GM21390 (cell line): ENCODE data around the gene MAP4K4.

Experiments used
- ATAC-seq: cut with Tn5 transposase; IDR thresholded peaks from one replicate; pipeline ENCODE4 v1.9.1; 2021; ENCODE audit not compliant: unreplicated experiment

Gene MAP4K4

DNA sequence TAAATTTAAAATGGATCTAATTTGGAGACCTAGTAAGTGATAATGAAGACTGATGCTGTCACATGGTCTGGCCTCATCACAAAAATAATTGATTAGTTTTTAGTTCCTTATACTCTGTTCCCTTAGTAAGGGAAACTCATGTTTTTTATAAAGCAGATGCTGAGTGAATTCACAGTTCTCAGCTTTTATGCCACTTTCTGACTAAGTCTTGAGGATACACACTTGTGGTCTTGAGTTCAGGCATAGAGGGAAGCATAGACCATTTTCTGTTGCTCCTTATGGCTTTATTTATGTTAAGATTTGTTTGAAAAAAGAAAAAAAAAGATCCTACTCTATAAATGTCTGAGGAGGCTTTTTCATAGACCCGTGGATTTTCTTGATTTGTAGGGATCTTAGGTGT, 91.1 kb downstream of the MAP4K4 start:
- ATAC-seq: no peak

DNA sequence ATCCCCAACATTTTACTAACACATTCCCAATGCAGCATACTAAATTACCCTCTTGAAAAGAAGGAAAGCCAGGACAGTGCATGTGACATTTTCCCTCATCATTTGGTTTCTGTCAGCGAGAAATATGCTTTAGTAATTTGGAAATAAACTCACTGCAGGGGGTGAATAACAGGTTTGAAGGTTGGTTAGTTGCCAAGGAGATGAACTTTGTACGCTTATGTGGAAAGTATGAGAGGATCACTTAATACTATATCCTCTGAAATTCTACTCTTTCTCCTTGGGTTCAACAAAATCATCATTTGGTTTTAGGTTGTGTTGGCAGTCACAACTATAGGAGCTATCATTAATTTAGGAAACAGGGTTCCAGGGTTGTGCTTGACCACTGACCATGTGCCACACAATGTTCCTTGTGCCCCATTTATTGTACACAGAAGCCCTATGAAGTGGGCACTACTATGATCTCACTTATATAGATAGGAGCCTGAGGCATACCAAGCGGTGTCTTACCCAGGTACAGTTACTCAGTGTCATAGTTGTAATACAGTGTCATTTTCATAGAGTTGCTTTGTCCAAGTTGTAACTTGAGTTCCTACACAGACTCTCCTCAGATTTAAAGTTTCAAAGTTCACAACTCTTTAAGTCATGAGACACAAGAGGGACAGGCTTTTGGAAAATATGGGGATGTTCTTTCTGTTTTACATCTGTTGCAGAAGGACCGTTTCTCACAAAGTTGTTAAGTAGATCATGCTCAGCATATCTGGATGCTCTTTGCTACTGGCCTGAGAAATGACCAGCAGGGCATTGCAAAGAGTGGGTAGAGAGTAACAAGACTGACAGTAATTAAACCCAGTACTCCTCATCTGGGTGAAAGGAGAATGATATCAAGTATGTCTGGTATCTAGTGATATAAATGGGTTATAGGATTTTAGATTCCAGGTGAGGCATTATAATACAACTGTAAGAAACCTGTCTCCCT, 91.8 kb downstream of the MAP4K4 start:
- ATAC-seq: no peak

DNA sequence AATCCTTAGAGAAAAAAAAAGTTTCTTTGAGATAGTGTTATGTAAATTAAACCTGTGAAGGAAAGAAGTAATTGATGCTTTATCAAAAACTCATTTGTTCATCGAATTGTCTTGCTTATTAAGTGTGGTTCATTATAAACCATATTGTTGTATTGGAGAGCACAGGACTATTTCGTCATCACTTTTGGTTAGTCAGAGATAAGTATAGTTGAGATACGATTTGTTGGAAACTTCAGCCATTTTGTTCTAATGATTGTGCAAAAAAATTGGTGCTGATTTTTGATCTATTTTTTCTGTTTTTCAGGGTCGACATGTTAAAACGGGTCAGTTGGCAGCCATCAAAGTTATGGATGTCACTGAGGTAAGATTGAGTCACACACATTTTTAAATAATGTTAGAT, 92.9 kb downstream of the MAP4K4 start:
- ATAC-seq: no peak

DNA sequence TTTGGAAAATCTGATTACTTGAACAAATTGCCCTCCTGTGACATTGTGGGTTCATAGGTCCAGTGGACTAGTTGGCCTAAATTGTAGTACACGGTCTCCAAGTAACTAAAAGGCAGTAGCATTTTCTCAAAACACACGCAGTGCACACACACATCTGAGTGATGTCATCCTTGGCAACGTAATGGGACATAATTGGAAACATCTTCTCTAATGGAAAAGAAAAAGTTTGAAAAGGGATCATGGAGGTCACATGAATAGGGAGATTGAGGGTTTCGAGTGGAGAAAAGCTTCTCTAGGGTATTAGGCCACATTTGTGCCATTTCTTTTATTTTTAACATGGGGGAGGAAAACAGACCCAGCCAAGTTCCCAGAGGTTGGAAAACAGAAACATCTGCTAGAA, 93.3 kb downstream of the MAP4K4 start:
- no peak for ATAC-seq

DNA sequence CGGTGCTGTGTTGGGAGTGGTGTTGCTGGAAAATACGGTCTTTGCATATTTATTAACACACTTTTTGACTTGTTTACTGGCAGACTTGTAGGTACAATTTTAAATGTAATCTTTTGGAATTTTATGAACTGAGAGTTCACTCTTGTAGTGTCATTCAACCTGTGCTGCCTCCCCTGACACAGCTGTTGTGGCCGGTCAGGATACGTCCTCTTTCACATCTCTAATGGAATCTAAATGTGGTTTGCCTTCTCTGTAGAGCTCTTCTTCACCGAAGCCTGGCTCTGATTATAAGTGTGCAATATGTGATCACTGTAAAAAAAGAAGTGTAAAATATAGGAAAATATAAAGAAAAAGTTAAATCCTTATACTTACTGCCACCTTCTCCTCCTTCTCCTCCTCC, 94.7 kb downstream of the MAP4K4 start:
- ATAC-seq: no peak

DNA sequence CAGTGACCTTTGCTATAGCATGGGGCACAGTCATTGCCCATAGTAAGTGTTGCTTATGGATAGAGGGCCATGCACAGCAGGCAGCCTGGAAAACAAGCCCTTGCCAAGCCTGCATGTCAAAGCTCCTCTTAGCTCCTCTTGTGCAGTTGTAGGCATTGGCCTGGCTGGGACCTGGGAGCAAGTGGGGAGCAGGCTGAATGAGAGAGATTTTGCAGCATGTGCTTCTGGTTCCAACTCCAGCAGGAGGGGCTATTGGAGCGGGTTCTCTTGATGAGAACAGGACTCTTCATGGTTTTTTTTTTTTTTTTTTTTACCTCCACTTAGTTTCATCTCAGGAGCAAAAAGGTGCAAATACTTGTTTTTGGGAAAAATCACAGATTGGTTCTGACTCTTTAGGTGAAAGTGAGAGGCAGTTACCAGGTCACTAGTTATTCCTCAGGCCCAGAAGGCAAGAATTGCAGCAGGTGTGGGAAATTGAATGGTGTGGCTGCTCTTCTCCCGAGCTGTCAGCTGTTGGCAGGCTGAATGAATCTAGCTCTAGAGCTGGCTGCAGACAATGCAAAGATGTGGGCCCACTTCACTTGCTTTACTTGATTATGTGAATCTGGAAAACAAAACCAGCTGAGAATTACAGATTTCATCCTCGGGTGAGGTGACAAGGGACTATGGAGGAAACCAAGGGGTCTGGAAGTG, 95.9 kb downstream of the MAP4K4 start:
- no peak for ATAC-seq

DNA sequence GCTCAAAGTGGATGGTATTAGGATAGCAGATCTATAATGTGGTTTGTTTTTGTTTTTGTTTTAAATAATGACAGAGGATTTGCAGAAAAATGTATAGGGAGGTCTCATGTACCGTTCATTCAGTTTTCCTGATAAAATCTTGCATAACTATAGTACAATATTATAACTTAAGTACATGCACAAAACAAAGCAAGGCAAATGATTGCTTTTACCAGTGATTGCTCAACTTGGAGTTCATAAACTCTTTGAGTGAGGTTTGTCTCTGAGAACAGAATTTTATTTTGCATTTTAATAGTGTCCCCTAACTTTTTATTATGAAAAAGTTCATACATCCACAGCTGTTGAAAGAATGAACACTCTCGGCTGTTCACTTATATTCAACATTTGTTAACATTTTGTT, 96.6 kb downstream of the MAP4K4 start:
- ATAC-seq: no peak

DNA sequence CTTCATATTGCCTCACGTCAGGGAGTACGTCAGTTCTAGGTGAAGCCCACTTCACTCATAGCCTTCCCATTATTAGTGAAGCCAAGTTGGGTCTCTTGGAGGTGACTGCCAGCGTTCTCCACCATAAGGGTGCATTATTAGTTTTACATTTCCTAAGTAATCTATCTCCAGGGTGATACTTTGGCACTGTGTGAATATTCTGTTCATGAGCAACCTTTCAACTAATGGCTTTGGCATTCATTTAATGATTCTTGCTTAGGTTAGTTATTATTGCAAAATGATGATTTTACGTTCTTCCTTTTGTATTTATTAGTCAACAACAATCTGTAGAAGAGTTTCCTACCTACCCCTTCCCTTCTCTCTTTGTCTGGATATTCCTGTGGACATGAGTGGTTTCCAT, 97.5 kb downstream of the MAP4K4 start:
- no peak for ATAC-seq

DNA sequence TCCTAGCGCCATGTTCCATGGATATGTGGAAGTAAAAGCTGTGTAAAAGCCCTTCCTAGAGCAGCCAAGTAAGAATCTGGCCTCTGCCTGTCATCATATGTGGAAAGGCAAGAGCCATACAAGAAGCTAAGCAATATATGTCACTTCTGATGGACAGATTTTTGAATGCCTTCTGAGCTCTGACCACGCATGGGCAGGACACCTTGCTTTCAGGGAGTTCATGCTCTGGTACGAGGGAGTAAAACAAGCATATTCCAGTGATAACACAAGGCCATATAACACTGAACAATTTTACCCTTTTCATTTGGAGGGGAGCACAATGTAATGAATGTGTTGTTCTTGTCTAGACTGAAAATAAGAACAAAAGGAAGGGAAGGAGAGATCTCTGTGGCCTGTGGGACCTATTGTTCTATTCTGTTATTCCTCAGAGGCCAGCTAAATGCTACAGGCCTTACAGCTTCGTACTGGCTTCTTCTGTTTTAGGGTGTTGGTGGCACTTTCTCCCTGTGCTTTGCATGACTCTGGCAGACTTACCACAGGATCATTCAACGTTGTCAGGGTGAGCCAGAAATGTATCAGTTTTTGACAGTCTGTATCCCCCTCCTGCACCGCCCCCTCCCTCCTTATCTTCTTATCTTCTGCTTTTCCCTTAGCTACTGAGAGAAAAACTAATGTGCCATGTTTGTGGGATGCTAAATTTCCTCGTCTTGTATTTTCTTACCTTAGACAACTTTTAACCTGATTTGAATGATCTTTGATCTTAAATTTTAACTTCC, 99.5 kb downstream of the MAP4K4 start:
- ATAC-seq: no peak

DNA sequence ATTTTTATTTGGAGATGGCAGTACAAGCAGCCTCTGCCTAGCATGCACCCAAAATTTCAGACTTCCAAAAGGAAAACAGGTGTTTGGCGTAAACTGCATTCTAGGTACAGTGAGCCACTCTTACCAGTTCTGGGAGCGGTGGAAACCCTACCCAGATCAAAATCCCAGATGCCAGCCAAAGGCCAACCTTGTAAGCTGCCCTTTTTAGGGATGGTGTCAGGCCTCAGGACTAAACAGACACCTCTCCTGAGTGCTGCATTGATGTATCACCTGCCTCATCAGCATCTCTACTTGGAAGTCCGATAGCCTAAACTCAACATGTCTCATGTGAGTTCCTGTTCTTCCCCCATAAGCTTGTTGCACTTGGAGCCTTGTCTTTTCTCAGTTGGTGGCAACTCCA, 104.0 kb downstream of the MAP4K4 start:
- no peak for ATAC-seq

DNA sequence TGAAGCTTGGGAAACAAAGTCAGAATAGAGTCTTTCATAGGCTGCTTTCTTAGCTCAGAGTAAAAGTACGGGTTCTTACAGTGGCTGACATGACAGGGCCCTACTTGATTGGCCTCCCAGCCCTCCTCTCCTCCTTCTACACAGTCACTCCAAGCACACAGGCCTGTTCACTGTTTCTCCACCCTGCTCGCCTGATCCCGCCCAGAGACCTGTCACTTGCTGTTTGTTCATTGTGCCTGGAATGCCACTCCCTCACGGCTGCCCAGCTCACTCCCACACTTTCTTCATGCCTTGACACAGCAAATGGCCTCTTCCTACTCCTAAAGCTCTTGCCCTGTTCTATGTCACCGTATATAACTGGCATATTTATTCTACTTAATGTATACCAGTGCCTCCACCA, 104.8 kb downstream of the MAP4K4 start:
- no peak for ATAC-seq

DNA sequence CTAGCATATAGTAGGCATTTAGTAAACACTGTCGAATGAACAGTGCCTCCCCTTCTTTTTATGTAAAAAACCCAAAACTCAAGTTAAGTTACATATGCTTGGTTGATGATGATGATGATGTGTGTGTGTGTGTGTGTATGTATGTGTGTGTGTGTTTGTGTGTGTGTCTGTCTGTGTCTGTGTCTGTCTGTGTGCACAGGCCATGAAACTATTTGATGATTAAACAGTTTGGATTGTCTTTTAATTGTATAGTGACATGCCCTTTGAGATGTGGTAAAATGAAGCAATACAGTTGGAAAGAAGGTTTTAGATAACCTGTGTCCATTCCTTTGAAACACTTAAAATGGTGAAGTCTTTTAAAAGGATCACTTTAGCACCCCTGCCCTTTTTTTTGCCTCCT, 105.6 kb downstream of the MAP4K4 start:
- ATAC-seq: no peak

DNA sequence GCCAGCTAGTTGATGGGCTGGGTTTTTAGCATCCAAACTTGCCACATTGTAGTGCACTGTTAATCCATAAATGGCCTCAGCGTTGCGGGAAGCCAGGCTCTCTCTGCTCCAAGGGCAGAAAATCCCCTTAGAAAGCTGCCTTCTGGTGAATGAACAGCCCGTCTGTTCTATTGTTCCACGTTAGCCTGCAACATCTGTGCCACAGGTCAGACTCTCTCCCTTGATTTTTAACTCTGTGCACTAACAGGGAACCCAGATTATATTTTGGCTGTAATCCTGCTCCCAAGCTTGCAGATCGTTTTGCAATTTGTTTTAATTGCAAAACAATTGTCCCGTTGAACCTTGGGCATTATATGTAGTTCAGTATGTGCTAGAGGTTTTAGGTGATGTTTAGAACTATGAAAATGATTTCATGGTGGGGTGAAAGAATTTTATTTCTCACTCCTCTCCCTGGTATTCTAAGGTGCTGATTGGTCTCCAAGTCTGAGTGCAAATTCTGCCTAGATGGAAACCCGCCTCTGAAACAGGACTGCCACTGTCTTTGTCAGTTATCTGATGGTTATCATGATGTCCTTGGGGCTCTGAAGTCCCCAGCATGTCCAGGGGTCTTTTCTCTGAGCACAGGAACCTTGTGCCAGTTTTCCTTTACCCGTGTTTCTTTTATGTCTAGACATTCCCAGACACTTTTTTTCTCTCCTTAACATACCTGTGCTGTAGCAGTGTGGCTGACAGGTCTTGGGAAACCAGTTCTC, 106.6 kb downstream of the MAP4K4 start:
- no peak for ATAC-seq

DNA sequence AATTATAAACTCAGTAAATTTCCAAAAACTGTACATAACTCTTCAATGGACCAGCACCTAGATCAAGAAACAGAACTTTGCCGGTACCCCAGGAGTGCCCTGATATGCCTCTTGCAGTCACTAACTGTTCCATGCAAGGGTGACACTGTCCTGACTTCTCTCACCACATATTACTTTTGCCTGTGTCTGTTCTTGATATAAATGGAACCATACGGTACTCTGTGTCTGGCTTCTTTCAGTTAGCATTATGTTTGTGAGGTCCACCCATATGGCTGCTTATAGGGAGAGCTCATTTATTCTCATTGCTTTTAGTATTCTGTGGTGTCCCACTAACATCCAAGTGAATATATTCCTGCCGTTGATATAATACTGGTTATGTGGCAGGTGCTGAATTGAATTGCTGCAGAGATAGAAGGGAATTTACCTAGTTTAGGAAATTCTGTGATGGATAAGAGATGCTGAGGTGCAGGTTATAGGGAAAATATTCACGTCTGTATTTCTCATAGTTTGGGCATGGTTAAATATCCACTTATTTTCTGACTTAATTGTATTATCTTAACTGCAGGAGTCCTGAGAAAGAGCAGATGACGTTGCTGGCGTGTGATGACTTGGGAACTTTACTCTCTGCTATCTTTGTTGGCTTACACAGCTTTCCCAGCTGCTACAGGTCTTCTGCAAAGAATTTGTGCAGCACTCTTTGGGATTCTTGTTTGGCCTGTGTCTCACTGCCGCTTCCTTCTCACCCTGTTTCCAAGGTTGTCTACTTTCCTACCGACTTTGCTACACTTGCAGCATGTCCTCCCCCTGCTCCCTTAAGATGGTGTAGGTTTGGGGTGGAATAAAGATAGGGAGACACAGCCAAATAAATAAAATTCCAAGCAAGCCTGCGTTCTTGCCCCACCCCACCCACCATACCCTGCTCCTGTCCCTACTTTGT, 107.9 kb downstream of the MAP4K4 start:
- no peak for ATAC-seq

DNA sequence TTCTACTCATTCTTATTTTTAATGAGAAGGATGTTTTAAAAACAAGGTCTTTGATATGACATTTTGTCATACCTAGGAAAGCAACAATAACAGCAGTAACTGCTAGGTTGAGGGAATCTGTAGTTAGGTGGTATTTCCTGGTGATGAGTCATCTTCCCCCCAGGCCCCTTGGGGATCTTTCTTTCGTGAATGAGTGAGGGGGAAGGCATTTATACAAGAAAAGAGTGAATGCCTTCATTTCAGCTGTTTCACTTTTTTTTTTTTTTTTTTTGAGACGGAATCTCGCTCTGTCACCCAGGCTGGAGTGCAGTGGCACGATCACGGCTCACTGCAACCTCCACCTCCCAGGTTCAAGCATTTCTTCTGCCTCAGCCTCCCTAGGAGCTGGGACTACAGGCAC, 108.6 kb downstream of the MAP4K4 start:
- peak; percentile 51 for ATAC-seq

DNA sequence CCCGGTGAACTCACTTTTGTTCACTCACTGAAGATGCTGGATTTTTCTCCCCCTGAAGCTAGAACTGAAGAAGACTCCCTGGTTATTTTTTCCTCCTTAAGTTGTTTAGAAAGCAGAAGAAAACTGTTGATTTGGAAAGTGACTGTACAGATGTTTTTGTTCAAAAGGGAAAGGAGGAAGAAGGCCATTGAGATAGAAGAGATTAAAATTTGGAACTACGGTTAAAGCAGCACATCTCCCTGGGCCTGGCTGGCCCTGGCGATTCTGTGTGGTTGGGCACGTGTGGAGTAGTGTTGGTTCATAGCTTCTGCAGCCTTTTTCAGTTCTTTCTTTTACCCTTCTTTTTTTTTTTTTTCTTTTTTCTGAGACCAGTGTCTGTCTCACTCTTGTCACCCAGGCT, 109.2 kb downstream of the MAP4K4 start:
- peak; percentile 53 for ATAC-seq

DNA sequence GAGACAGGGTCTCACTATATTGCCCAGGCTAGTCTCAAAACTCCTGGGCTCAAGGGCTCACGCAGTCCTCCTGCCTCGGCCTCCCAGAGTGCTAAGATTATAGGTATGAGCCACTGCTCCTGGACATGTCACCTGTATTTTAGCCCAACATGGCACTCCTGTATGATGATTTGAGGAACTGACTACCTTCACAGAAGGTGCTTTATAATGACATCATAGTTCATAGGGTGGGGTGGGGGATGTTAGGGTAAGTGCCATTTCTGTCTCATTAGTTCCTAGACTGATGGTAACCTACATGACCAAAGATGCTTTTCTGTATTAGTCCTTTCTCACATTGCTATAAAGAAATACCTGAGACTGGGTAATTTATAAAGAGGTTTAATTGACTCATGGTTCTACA, 109.7 kb downstream of the MAP4K4 start:
- ATAC-seq: no peak

DNA sequence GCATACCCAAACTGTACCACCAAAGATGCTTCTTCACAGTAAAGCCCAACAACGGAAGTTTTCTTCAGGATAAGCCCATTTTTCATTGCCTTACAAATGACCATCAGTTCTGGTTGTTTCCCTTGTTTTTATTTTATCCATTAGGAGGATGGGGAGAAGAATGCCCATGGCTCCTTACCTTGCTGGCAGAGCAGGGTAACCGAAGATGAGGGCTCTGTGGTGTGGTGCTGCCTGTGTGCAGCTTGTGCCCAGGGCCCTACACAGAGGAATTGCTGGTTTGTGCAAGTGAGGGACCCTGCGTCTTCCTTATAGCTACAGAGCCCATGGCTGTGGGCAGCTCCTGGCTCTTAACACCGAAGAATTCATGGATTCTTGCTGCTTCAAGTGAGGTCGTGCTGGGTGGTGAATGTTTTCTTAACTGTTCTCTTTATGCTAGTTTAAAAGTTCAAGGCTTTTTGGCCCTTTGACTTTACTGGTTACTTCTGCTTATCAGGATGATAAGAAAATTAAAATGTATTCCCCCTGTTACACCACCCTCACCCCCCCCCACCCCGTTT, 110.6 kb downstream of the MAP4K4 start:
- ATAC-seq: no peak

DNA sequence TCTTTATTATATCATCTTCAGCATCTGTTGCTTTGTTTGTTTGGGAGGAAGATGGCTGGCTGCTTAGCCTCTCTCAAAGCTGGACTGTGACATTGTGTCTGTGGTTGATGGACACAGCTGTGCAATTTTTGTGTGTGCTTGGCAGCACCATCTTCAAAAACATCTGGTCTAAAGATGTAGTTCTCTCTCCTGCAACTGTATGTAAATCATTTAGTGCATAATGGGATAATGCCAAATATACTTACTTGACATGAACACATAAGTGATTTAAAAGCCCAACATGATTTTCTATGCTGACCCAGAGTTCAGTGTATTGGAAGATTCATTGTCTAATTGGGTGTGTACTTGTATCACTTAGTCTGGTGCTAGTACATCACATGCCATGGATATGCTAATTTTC, 112.2 kb downstream of the MAP4K4 start:
- ATAC-seq: no peak
